ENCODE results near the gene LYPD6B. TPM values are rescaled to one million over a fixed set of nuclear protein-coding genes. Genes with fewer than 3 reads are reported as not detected.

Gene LYPD6B
- total and polyA plus RNA-seq, 10 of the 15 experiments (the other 5 are each of a cell fraction or from before 2014, with no cell fraction given), result 1.0 to 6.6 (median 4.0) TPM

GRCh38 chr2:149164827-149165226 is 126.3 kb downstream of the LYPD6B start (continued):
- no peak for TF ChIP-seq ZBTB4 (CRISPR knock-in tag; IDR thresholded peaks at IDR 0.05)

GRCh38 chr2:149167001-149167780 is 128.7 kb downstream of the LYPD6B start:
- Histone ChIP-seq H3K36me3 (ENCODE audit: control insufficient read depth in 2 of 2, insufficient read depth in 2 of 2, low read length in 1 of 2) (no peaks in the 10 kb centered on the region), H3K9ac (ENCODE audit: control insufficient read depth, insufficient read depth, low read length) (no peak overlapping the region), H3K9me3 (replicated peaks; ENCODE audit: control insufficient read depth, insufficient read depth, low read length) (peaks cover 4% of the 10 kb centered on the region; the same call in 2 of the 3 replicates), H3K27me3 (replicated peaks in 1 of 2; ENCODE audit: control insufficient read depth in 2 of 2, insufficient read depth in 2 of 2, low read length in 1 of 2) (no peaks in the 10 kb centered on the region), H3K4me3 (no peak overlapping the region), H2AFZ (ENCODE audit: control insufficient read depth, low read depth, low read length) (no peak overlapping the region), H3K4me1 (ENCODE audit: control insufficient read depth, insufficient read depth, low read length) (0 out of 2 replicates have a peak, but pooled peaks cover 3% of the 10 kb centered on the region), H4K20me1 (ENCODE audit: control insufficient read depth, insufficient read depth) (no peaks in the 10 kb centered on the region), H3K79me2 (ENCODE audit: control insufficient read depth, insufficient read depth, low read length) (no peaks in the 10 kb centered on the region), H3K4me2 (ENCODE audit: control insufficient read depth, insufficient read depth) (peak overlapping the region; percentile 2; the same call in 1 of the 2 replicates), H3K27ac (ENCODE audit: control insufficient read depth, insufficient read depth) (no peak overlapping the region)
- FAIRE-seq (peak; percentile 47), DNase-seq (ENCODE audit: low read depth, low spot score) (peak; percentile 67), ATAC-seq (peak; percentile 75)
- ChIA-PET POLR2A (interaction anchor here (0.7 kb wide), 1 partner anchor 12 kb away, joined by 9 read pairs; no protein-coding TSS in a partner anchor), SMC1A (ENCODE audit: uncharacterized antibody, unreplicated experiment) (interaction anchor here (0.6 kb wide), 1 partner anchor 549 kb away, joined by 3 read pairs; no protein-coding TSS in a partner anchor), CTCF (interaction anchor here (1.0 kb wide), 1 partner anchor 149 kb away, joined by 4 read pairs; no protein-coding TSS in a partner anchor), RAD21 (ENCODE audit: unreplicated experiment) (no interaction called here)
- intact Hi-C loops (cut with micrococcal nuclease; ENCODE audit: unreplicated experiment) (no loop called here), in situ Hi-C loops (cut with MboI) (no loop called here)
- WGBS (ENCODE audit: insufficient coverage, insufficient replicate concordance, low lambda C conversion rate, missing lambda C conversion rate), result 8% methylated on average over 5 of the region's 5 CpGs
- no TSS peak for BruUV-seq (replicated peaks)
- TF ChIP-seq EGR1 (IDR thresholded peaks at IDR 0.05; ENCODE audit: borderline replicate concordance in 1 of 2, low read depth in 2 of 2, low read length in 2 of 2) (no peak), PAX5 (IDR thresholded peaks at IDR 0.05; ENCODE audit: borderline replicate concordance, low read depth, low read length) (0 out of 2 replicates have a peak, but pooled peaks have one; percentile 32), TCF3 (IDR thresholded peaks at IDR 0.05; ENCODE audit: borderline replicate concordance, insufficient read depth, low read depth, low read length) (peak; percentile 87), TCF12 (IDR thresholded peaks at IDR 0.05; ENCODE audit: low read depth, low read length) (0 out of 2 replicates have a peak, but pooled peaks have one; percentile 70), EED (IDR thresholded peaks at IDR 0.05; ENCODE audit: low read depth) (0 out of 2 replicates have a peak, but pooled peaks have one; percentile 18), BCL11A (IDR thresholded peaks at IDR 0.05; ENCODE audit: low read depth, low read length) (peak; percentile 40; the same call in 1 of the 2 replicates), IRF4 (IDR thresholded peaks at IDR 0.05; ENCODE audit: low read depth, low read length) (no peak), JUNB (IDR thresholded peaks at IDR 0.05) (peak; percentile 10; the same call in 1 of the 2 replicates), NR2C1 (IDR thresholded peaks at IDR 0.05) (no peak), PBX3 (IDR thresholded peaks at IDR 0.05; ENCODE audit: insufficient replicate concordance, low read depth, low read length) (no peak), RUNX3 (IDR thresholded peaks at IDR 0.05; ENCODE audit: low read length) (peak; percentile 89), ATF2 (IDR thresholded peaks at IDR 0.05; ENCODE audit: low read length) (peak; percentile 39; the same call in 1 of the 2 replicates)
